ENCODE results near the gene GOLM1.

DNA sequence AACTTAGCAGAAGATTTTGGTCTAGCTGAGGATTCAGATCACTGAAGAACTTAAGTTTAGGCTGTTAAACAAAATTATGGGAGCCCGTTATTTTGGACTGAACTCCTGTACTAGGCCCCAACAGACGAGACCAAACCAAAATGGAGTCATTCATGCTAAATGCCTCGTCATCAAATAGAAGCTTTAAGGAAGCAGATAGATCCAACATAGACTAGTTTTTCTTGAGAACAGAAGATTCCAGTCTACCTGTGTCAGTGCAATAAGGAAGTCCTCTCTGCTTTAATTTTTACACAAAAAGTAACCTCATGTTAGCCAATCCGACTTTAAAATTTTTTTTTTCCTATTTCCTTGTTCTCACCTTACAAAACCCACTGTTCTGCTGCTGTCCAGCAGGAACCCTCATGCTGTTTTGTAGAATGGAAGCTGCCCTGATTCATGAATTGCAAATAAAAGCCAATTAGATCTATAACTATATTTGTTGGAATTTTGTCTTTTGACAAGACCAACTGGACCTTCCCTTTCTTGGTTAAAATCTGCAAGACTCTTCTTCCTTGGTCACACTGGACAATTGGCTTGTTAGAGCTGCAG lies 29.0 kb upstream of the GOLM1 start:
- TF ChIP-seq, protein P1, sequence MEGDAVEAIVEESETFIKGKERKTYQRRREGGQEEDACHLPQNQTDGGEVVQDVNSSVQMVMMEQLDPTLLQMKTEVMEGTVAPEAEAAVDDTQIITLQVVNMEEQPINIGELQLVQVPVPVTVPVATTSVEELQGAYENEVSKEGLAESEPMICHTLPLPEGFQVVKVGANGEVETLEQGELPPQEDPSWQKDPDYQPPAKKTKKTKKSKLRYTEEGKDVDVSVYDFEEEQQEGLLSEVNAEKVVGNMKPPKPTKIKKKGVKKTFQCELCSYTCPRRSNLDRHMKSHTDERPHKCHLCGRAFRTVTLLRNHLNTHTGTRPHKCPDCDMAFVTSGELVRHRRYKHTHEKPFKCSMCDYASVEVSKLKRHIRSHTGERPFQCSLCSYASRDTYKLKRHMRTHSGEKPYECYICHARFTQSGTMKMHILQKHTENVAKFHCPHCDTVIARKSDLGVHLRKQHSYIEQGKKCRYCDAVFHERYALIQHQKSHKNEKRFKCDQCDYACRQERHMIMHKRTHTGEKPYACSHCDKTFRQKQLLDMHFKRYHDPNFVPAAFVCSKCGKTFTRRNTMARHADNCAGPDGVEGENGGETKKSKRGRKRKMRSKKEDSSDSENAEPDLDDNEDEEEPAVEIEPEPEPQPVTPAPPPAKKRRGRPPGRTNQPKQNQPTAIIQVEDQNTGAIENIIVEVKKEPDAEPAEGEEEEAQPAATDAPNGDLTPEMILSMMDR (IDR thresholded peaks at IDR 0.05), result no peak
- no peak for TF ChIP-seq EZH2 (IDR thresholded peaks at IDR 0.05; ENCODE audit: borderline replicate concordance, insufficient read depth, low read depth, low read length, poor library complexity, severe bottlenecking)
